Stimulated activated CD4-positive, alpha-beta T cell treated with anti-CD3 and anti-CD28 coated beads, Interleukin-15, amount 100 ng/mL, for 24 hours (primary cell): ENCODE results near the gene KLHDC7A.

Experiments
- DNase-seq: peaks from one replicate; pipeline ENCODE4 v3.0.0-alpha.2; 2020

The KLHDC7A gene

DNA sequence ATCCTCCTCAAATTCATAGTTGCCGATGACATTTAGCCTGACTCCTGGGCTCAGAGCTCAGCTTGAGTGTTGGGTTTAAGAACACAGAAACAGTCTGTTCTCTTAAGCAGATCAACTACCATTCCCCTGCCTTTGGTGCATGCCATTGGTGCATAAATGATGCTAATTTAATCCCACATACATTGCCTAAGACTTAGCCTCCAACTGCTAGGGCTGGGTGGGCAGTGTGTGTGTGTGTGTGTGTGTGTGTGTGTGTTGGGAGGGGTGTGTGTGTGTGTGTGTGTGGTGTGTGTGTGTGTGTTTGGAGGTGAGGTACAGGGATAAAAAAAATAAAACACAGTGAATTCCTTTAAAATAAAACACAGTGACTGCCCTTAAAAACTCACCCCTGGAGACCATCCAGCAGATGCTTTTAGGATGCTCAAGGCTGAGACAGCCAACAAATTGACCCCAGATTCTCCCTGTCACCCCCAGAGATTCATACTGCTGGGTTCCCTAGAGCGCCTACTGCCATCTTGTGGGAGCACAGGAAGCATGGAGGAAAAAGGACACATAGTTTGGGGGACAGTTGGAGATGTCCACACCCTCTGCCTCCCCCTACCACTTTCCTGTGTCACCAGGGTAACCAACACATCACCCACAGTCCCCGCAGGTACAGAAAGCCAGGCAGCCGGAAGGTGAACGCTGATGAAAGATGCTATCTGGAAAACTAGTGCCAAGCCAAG is 30.6 kb downstream of the KLHDC7A start:
- no peak for DNase-seq

GRCh38 chr1:18511874-18512150 is 31.1 kb downstream of the KLHDC7A start:
- no peak for DNase-seq

DNA sequence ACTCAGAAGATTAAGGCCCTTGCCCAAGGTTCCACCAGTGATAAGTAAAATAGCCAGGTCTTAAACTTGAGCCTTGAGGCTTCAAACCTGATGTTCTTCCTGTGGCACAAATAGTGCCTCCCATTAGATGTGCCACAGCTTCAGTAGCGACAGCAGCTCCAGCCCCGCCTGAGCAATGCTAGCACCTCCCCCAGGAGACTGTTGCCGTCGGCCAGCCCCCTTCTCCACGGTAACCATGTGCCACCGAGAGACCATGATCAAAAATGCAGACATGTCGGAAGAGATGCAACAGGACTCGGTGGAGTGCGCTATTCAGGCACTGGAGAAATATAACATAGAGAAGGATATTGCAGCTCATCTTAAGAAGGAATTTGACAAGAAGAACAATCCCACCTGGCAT is 32.2 kb downstream of the KLHDC7A start:
- no peak for DNase-seq

DNA sequence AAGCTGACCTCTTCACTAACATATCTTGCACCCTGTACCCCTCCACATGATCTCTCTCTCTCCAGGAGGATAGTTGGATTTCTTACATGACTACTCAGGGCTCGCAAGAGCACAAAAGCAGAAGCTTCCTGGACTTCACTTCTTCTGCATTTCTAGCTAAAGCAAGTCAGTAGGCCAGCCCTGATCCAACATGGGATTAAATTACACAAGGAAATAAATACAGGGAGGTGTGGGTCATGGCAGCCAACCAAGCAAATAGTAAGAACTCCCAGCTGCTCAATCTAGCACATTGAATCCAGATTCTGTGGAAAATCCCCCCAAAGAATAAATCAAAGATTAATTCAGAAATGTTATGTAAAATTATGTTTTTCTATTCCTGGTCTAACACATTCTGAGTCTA is 33.3 kb downstream of the KLHDC7A start:
- no peak for DNase-seq

DNA sequence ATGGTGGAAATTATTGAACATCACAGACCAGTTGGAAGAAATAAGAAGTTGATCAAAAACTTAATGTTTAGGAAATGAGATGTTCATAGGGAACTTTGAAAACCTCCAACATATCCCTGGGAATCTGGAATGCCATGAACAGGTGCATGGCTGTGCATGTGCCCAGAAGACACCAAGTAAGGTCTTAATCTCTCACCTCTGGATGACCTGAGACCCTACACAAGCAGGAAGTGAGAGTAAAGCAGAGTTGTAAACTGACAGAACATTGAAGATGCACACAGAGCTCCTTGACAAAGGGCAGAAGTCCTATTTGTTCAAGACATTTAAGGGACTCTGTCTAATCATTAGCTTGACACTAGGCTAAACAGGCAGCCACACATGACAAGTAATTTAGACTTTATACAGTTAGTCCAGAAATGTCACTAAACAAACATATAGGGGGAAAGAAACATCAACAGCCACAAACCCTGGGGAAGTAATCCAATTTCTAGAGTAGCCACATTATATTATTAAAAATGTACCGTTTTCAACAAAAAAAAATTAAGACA is 34.5 kb downstream of the KLHDC7A start:
- DNase-seq, result no peak

GRCh38 chr1:18516473-18516872 is 35.7 kb downstream of the KLHDC7A start:
- no peak for DNase-seq

- DNase-seq, result no peak
Measured at GRCh38 chr1:18526436-18527275, 45.9 kb downstream of the KLHDC7A start.

- DNase-seq, result no peak
Measured at GRCh38 chr1:18527514-18527913, 46.8 kb downstream of the KLHDC7A start.

DNA sequence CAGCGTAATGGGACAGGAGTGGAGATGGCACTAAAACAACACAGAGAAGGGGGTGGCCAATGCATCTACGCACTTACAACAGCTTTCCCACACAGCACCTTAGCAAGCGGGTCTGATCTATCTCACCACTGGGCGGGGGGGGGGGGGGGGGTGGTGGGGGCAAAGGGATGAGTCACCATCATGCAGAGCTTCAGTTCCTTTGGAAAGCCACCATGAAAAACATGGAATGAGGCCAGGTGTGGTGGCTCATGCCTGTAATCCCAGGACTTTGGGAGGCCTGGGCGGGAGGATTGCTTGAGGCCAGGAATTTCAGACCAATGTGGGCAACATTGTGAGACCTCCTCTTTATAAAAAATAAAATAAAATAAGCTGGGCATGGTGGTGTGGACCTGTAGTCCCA is 47.2 kb downstream of the KLHDC7A start:
- DNase-seq, result no peak

- no peak for DNase-seq
Measured at GRCh38 chr1:18528616-18529015, 47.9 kb downstream of the KLHDC7A start.

- DNase-seq, result no peak
Measured at GRCh38 chr1:18529714-18530113, 49.0 kb downstream of the KLHDC7A start.

DNA sequence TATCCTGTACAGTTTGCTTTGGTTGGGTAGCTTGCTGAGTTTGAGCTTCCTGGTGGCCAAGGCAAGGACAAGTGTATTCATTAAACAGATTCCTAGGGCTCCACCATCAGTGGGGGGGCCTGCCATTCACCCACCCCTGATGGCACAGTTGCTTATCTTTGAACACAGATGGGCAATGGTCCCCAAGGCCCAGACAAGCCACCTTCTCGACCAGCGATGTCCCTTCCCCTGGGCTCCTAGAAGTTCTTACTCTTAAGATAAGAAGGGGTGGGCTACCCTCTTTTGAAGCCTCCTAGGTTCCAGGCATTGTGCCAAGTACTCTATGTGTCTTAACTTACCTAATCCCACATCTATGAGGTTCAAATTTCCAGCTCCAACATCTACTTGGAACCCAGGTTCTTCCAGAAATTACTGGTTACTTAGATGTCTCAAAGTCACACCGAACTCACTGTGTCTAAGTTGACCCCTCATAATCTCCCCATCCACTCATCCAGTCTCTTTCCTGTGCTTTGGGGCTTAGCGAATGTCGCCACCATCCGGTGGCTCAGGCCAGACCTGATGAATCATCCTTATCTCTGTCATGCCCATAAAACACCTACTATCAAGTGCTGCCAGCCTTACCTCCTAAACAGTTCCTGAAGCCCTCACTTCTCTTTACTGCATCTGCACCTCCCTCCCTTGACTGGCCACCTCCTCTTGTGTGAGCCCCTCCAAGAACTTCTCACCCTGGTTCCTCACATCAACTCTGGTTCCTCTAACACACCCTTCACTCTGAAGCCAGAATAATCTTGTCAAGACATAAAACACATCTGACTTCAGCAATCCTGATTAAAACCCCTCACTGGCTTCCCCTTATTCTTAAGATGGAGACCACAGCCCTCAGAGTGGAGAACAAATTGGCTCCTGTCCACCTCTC is 50.1 kb downstream of the KLHDC7A start:
- DNase-seq, result no peak

DNA sequence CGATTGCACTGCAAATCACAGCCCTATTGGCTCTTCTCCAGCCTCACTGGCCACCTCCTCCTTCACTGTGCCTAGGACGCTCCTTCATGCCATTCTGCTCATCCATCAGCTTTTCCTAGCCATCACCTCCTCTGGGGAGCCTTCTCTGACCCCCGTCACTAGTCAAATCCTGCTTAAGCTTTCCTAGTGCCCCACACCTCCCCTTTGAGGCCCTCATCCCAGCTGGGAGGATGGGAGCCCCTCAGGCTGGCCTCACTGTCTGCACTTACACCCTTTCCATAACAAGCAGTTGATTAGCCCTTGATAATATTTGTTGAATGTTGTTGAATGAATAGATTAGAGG is 50.7 kb downstream of the KLHDC7A start:
- no peak for DNase-seq

GRCh38 chr1:18532390-18533170 is 51.9 kb downstream of the KLHDC7A start:
- no peak for DNase-seq

DNA sequence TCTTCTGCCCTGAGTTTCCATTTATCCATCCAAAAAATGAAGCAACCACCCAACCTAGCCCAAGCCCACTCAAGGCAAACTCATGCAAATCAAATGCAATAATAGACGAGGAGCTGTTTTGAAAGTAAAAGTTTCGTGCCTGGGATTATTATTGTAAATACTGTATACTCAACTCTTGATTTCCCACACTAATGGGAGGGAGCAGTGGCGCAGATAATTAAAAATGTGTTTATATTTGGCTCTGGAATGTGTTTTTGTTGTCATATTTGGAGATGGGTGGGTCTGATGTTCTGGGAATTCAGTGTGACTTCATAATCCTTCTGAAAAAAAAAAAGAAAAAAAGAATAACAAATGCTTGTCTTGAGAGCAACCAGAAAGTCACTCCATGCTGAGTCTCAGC is 52.5 kb downstream of the KLHDC7A start:
- no peak for DNase-seq

GRCh38 chr1:18534810-18535205 is 54.1 kb downstream of the KLHDC7A start:
- DNase-seq, result no peak
